Measurements from ENCODE around the gene CPT1A.

The CPT1A gene

DNA sequence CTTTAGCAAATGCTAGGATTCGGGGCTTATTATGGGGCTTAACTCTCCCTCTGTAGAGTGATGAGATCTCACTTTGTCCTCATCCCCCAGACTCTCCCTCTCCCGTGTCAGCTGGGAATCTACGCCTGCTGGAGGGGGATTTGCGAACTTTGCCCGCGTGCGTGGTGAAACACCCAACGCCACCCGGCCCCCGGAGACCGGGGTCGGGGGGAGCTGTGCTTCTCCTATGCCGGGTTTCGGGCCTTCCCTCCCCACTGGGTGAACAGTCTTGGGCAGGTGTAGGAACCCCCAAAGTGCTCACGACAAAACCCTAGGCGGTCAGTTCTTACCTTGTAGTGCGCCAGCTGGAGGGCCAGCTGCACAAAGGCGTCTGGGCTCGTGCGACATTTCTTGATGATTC, 68.8 kb downstream of the CPT1A start:
- no peak for DNase-seq
- intact Hi-C loops (cut with DNase I) = no loop called here

DNA sequence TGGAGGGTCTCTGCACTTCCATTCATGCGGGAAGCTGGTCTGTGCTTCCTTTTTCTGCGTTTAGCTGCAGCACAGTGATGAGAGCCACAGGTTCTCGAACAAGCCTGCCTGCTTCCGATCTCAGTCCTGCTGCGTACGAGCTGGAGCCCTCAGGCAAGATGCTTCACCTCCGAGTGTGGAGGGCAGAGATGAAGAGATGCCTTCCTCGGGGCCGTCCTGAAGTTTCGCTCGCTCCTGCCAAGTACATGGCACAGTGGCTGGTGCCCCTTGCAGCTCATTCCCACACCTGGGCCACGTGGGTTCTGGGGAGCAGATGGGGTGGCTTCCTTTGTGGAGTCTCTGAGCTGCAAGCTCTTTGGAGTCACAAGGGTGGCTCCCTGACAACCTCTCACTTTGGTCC, 70.9 kb downstream of the CPT1A start:
- DNase-seq = no peak
- intact Hi-C loops (cut with DNase I) = no loop called here

GRCh38 chr11:68767672-68768071, 74.0 kb downstream of the CPT1A start:
- DNase-seq = no peak
- intact Hi-C loops (cut with DNase I) = no loop called here

GRCh38 chr11:68766786-68767185, 74.9 kb downstream of the CPT1A start:
- DNase-seq = no peak
- intact Hi-C loops (cut with DNase I) = no loop called here

GRCh38 chr11:68764746-68765145, 77.0 kb downstream of the CPT1A start:
- intact Hi-C loops (cut with DNase I) = no loop called here
- DNase-seq = no peak

- no peak for DNase-seq
- intact Hi-C loops (cut with DNase I) = no loop called here
Observed at GRCh38 chr11:68763926-68764657, 77.6 kb downstream of the CPT1A start.

DNA sequence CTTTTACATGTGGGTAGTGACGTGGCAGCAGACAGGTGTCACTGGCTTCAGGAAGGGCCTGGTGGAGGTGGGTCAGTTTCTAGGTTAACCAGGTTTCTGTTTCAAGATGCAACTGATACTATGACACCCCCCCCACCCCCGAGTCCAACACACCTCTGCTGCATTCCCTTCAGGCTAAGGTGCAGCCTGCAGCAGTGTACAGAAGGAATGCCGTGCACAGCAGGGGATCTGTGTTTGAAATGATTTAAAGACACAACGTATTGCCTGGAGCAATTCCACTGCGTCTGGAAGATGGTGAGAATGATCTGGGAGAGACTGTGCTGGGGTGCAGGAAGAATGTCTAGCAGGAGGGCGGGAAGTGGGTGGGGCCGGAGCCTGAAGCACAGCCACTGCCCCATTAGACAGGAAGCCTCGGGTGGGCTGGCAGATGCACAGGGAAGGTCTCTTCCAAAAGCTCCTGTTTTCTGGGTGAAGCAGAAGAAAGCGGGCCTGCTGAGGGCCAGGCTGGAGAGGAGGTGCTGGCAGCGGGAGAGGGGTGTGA, 78.5 kb downstream of the CPT1A start:
- intact Hi-C loops (cut with DNase I) = no loop called here
- no peak for DNase-seq

DNA sequence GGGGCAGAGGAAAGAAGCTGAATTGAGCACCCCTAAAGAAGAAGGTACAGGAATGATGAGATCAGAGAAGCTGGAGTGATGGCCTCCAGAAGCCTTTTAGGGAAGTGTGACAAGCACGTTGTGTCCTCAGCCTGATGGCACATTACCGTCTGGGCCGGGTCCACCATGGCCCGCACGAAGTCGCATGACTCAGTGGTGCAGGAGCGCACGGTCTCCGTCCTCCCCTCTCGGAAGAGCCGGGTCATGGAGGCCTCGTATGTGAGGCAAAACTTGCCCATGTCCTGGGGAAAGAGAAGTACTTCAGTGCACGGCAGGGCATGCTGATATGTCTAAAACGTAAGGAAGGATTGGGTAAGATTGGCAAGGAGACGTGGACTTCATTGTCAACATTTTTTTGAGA, 79.2 kb downstream of the CPT1A start:
- DNase-seq = no peak
- intact Hi-C loops (cut with DNase I) = no loop called here

DNA sequence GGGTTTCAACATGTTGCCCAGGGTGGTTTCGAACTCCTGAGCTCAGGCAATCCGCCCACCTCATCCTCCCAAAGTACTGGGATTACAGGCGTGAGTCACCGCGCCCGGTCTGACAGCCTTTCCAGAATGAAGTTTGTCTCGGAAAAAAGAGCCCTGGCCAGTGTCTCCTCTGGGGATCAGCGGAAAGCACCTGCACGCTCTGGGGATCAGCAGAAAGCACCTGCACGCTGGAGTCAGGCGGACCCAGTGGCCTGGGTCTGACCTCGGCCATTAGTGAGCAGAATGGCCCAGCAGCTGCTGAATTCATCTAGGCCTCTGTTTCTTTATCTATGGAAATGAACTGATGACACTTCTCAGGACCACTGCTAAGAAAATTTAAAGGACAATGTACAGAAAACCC, 79.9 kb downstream of the CPT1A start:
- intact Hi-C loops (cut with DNase I) = no loop called here
- no peak for DNase-seq

DNA sequence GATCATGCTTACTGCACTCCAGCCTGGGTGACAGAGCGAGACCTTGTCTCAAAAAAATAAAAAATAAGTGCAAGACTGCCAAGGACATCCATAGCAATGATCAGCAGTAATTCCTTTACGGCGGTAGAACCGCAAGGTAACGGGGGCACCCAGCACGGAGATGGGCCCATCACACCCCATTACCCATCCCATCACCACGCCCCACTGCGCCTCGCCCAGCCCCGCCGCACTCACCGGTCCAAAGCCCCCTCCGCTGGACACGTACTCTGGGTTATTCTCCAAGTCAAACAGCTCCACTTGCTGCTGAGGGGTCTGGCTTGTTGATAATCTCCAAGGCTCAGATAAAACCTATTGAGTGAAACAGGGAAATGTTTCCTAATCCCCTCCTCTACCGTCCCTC, 81.7 kb downstream of the CPT1A start:
- intact Hi-C loops (cut with DNase I) = no loop called here
- no peak for DNase-seq

DNA sequence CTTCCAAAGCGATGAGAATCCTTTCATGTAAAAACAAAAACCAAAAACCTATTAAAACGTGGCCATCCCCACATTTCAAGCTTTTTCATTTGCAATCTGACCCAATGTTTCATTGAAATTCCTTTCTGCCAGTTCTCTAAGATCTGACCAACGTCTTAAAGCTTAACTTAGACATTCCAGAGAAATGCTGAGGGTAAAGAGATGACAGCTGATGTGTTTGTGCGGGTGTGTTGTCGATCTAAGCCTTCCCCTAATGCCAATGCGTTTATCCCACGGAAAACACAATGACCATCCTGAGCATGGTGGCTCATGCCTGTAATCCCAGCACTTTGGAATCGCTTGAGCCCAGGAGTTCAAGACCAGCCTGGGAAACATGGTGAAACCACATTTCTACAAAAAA, 84.0 kb downstream of the CPT1A start:
- intact Hi-C loops (cut with DNase I) = no loop called here
- no peak for DNase-seq

DNA sequence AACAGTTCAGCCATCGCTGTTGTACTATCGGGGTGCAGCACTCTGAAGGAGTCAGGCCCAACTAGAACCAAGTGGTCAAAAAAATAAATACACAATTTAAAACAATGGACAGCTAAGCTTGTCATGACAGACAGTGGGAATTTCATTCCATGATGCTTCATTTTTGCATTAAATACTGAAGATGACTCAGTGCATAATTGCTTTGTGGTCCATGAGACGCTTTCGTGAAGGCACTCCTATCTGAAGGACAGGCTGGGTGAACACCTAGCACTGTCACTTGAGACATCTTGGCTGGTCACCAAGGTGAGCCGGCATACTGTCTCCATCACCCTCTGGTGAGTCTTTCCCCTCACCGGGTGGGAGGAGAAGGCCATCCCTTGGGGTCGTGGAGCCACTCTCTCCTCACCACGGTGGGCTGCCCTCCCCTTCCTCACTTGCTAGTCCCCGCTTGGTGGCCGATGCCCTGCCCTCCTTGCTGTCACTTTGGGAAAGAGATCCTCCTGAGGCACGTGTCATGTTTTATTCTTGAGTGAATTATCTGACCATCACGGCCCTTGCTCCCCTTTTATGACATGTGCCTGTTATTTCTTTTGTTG, 85.4 kb downstream of the CPT1A start:
- intact Hi-C loops (cut with DNase I) = no loop called here
- DNase-seq = no peak

DNA sequence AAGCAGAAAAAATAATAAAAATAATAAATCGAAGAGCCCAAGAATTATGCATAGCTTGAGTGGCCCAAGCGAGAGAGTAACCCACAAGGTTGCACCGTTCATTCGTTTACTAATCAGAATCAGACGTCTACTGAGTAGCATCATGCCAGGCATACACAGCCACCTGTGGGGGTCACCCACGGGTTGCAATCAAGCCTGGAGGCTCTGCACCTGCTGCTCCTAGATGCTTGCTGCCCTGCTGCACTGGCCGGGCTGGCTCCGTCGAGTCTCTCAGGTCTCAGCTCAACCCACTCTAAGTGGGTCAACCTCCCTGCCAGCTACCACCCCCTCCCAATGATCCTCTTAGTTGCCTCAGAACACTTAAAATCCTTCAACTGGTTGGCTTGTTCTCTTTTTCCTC, 88.4 kb downstream of the CPT1A start:
- intact Hi-C loops (cut with DNase I) = no loop called here
- DNase-seq = no peak

DNA sequence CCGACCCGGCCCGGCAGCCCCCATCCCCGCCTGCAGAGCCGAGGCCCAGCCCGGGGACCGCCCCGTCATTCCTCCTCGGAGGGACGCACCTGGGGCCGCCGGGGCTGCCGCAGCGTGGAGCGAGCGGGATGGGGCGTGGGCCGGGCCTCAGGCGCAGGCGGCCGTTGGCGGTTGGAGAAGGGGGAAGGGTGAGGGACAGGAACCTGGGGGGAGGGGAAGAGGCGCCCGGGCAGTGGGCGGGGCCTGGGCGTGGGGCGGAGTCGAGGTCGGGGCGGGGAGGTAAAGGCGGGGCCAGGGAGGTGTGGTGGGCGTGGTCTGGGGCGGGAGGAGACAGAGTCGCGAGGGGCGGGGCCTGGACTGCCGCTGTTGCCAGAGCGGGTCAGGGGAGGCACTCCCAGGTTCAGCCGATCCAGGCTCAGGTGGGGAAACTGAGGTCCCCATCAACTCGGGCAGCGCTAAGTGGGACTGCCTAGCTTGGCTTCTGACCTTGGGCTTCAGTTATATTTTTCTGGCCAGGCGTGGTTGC, 90.3 kb downstream of the CPT1A start, which contains the start of gene TESMIN:
TESMIN (minus strand) TSS at position 190 of the 526 bp plus-strand sequence. CDS start 860 bp downstream, outside the sequence.
- intact Hi-C loops (cut with DNase I) = no loop called here
- peak; percentile 45 to 94 (median 84) for DNase-seq

GRCh38 chr11:68751004-68751325, 90.8 kb downstream of the CPT1A start:
- no peak for DNase-seq
- intact Hi-C loops (cut with DNase I) = no loop called here

DNA sequence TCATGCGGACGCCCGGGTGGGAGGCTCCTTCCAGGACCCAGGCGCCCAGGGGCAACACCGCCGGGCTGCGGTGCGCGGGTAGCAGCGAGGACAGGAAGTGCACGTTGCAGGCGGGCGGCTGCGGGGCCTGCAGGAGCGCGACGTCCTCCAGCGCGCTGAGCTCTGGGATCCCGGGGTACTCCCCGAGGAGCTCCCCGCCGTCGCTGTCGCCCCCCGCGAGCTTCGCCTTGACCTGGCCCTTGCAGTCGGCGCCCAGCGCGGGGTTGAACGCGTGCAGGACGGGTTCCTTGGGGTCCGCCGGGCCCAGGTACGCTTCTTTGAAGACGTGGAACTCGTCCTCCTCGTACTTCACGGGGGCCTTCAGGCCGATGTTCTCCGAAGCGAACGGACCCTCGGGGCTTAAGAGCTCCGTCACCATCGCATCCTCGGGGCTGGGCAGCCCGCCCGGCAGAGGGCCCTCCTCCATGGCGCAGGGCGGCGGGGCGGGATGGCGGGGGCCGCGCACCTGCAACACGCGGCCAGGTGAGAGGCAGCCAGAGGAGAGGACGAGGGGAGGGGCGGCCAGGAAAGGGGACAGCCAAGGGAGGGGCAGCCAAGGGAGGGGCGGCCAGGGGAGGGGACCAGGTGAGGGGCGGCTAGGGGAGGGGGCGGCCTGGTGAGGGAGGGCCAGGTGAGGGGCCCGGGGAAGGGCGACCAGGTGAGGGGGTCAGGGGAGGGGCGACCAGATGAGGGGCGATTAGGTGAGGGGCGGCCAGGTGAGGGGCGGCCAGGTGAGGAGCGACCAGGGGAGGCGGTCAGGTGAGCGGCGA, 91.3 kb downstream of the CPT1A start:
- DNase-seq = no peak
- intact Hi-C loops (cut with DNase I) = no loop called here

GRCh38 chr11:68749229-68750123, 92.2 kb downstream of the CPT1A start:
- no peak for DNase-seq
- intact Hi-C loops (cut with DNase I) = no loop called here

- no peak for DNase-seq
- intact Hi-C loops (cut with DNase I) = no loop called here
Observed at GRCh38 chr11:68748061-68748460, 93.7 kb downstream of the CPT1A start.

DNA sequence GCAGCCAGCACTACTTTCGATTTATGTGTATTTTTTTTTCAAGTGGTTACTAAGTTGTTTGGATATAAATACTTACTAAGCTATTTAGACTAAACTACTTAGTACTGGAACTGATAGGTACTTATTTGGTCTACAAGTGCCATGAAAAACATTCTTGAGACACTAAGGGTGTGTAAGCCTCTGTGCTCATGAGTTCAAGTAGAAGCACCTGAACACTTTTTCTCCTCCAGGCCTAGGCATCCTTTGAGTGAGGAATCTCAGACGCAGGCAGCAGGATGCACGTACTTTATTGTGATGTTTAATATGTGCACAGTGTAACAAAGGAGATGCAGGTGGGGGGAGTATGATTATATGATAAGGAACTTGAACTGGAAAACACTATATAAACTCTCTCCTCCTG, 98.2 kb downstream of the CPT1A start:
- intact Hi-C loops (cut with DNase I) = no loop called here
- no peak for DNase-seq

All from head of caudate nucleus (tissue), 42 donors.